Measurements from ENCODE around the gene NEK8.

DNA sequence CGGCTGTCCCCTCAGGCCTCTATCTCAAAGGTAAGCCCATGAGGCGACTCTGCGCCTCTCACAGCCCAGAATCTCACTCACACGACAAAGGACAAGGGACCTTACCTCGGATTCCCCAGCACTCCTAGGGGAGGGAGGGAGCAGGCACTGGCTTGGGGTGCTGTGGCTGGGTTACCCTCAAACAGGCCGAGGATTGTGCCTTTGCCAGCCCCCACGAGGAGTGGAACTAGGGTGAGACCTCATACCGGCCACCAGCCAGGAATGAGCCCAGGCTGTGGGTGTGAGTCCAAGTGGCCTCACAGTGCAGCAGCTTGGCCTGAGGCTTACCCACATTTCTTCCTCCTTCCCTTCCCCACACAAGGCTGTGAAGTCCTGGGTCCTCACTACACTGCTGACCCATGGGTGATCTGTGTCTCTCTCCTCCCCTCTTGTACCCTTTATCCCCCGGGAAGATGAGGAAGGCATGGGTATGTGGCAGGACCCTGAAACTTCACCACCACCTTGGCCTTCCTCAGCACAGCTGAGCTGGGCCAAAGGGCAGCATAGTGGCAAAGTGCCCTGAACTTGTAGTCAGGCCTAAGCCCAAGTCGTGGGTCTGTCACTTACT, 22.8 kb upstream of the NEK8 start:
- no peak for TF ChIP-seq POLR2A (IDR thresholded peaks at IDR 0.05)
- TF ChIP-seq, protein P1, sequence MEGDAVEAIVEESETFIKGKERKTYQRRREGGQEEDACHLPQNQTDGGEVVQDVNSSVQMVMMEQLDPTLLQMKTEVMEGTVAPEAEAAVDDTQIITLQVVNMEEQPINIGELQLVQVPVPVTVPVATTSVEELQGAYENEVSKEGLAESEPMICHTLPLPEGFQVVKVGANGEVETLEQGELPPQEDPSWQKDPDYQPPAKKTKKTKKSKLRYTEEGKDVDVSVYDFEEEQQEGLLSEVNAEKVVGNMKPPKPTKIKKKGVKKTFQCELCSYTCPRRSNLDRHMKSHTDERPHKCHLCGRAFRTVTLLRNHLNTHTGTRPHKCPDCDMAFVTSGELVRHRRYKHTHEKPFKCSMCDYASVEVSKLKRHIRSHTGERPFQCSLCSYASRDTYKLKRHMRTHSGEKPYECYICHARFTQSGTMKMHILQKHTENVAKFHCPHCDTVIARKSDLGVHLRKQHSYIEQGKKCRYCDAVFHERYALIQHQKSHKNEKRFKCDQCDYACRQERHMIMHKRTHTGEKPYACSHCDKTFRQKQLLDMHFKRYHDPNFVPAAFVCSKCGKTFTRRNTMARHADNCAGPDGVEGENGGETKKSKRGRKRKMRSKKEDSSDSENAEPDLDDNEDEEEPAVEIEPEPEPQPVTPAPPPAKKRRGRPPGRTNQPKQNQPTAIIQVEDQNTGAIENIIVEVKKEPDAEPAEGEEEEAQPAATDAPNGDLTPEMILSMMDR (IDR thresholded peaks at IDR 0.05 in 8 of 11, conservative IDR thresholded peaks at IDR 0.05 in 3 of 11), result no peak
- TF ChIP-seq POLR2AphosphoS5 (IDR thresholded peaks at IDR 0.05), result peak in 2 of 3 donors; percentile 15 to 50
